Measurements from ENCODE around the gene WDR43.

DNA sequence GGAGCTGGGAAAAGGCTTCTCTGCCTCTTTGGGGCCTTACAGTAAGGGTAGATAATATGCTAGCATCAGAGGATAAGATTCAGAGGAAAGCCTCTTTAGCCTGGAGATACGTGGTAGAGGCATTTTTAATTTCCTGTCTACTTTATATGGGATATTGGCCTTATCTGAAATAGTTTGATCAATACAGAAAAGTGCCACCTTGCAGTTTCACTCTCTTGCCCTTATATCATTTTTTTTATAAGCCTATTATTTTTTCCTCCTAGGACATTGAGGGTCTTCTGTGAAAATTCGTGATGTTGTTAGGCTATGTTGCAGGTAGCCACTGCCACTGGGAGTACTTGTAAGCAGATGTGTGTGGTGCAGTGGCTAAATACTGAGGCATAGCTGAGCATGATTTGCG, 46.5 kb downstream of the WDR43 start:
- TF ChIP-seq ELF4 (IDR thresholded peaks at IDR 0.05) = no peak
- no peak for TF ChIP-seq BHLHE40 (IDR thresholded peaks at IDR 0.05; ENCODE audit: borderline replicate concordance)
- TF ChIP-seq ARNT (IDR thresholded peaks at IDR 0.05) = no peak
- TF ChIP-seq L3MBTL2 (conservative IDR thresholded peaks at IDR 0.05) = no peak
- TF ChIP-seq TARDBP (IDR thresholded peaks at IDR 0.05) = no peak
- TF ChIP-seq FOXK2 (IDR thresholded peaks at IDR 0.05) = no peak
- no peak for TF ChIP-seq CTBP1 (IDR thresholded peaks at IDR 0.05; ENCODE audit: borderline replicate concordance)
- no peak for TF ChIP-seq ZNF384 (IDR thresholded peaks at IDR 0.05)
- no peak for TF ChIP-seq FOXA1 (IDR thresholded peaks at IDR 0.05)
- no peak for TF ChIP-seq FOXM1 (IDR thresholded peaks at IDR 0.05; ENCODE audit: borderline replicate concordance)
- TF ChIP-seq HDGF (IDR thresholded peaks at IDR 0.05; ENCODE audit: borderline replicate concordance) = no peak
- TF ChIP-seq SP1 (IDR thresholded peaks at IDR 0.05) = no peak
- TF ChIP-seq SUZ12 (IDR thresholded peaks at IDR 0.05) = no peak
